HG03439 (cell line): ENCODE measurements around the gene CAPN1.

Experiments
- ATAC-seq: cut with Tn5 transposase; IDR thresholded peaks from one replicate; pipeline ENCODE4 v1.9.1; 2021; ENCODE audit warnings: mild to moderate bottlenecking, moderate library complexity; ENCODE audit not compliant: unreplicated experiment

Gene CAPN1

DNA sequence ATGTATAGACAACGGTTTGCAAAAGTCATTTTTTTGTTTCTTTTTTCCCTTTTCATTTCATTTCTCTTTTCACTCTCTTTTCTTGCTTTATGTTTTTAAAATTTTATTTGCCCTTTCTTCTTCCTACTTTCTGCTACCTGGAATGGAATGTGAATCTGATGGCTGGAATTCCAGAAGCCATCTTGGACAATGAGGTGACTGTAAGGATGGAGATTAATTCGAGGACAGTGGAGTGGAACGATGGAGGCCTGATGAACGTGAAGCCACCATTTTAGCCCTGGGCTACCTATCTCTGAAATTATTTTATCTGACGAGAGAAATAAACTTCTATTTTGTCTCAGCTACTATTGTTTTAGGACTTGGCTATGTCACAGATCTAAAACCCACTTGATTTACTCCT, 77.3 kb downstream of the CAPN1 start:
- no peak for ATAC-seq

DNA sequence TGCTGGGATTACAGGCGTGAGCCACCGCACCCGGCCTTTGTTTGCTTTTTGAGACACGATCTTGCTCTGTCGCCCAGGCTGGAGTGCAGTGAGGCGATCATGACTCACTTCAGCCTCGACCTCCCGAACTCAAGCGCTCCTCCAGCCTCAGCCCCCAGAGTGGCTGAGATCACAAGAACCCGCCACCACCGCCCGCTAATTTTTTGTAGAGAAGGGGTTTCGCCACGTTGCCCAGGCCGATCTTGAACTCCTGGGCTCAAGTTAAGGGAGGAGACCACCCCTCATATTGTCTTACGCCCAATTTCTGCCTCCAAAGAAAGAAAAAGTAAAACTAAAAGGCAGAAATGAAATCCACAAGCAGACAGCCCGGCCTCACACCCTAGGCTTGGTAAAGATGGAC, 78.6 kb downstream of the CAPN1 start:
- no peak for ATAC-seq

DNA sequence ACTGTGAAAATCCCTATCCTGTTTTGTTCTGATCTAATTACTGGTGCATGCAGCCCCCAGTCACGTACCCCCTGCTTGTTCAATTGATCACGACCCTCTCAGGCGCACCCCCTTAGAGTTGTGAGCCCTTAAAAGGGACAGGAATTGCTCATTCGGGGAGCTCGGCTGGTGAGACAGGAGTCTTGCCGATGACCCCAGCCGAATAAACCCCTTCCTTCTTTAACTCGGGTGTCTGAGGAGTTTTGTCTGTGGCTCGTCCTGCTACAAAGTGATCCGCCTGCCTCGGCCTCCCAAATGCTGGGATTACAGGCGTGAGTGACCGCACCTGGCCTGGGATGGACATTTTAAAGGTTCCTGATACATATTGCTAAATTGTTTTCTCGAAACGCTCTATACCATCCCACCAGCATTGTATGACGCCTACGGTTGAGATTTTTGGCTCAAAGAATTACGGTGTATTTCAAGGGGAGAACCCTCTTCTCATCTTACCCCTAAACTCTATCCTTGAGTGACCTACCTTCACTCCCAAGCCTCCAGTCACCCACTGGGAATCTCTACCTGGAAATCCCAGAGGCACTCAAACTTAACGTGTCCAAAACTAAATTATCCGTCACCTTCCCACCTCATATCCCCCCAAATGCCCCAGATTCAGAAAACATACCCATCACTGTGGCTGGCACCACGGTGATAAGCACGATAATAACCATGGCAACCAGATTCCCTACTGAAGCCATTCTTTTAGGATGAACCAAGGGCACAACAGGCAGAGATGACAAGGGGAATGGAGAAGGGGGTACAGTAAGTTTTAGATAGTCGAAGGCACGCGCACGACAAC, 79.2 kb downstream of the CAPN1 start:
- no peak for ATAC-seq
